ENCODE results near the gene PTPRT. TPM values are rescaled to one million over a fixed set of nuclear protein-coding genes. Genes with fewer than 3 reads are reported as not detected.

PTPRT gene
- total and polyA plus RNA-seq, 4 donors: 0.14 to 2.8 (median 0.40) TPM

GRCh38 chr20:42650191-42650746 lies 539.4 kb downstream of the PTPRT start:
- H3K4me1 ChIP-seq (ENCODE audit: control insufficient read depth in 4 of 4, insufficient read depth in 4 of 4, low read length in 3 of 4): no peaks in the 10 kb centered on the region
- H3K9me3 ChIP-seq (ENCODE audit: control insufficient read depth in 4 of 4, low read length in 3 of 4): no peaks in the 10 kb centered on the region
- no peak overlapping the region for H3K9ac ChIP-seq (ENCODE audit: low read depth in 1 of 2, low read length in 2 of 2)
- no peak overlapping the region for H3K27ac ChIP-seq (ENCODE audit: low read depth in 1 of 2, low read length in 2 of 2)
- no peak for DNase-seq (ENCODE audit: low spot score)
- no peak overlapping the region for H3K4me3 ChIP-seq (ENCODE audit: low read depth in 1 of 3, low read length in 3 of 3)
- H3K27me3 ChIP-seq (ENCODE audit: control insufficient read depth in 4 of 4, insufficient read depth in 4 of 4, low read length in 3 of 4): peaks cover 0 to 2% (median 0%) of the 10 kb centered on the region in 4 donors
- no peaks in the 10 kb centered on the region for H3K36me3 ChIP-seq (ENCODE audit: control insufficient read depth in 4 of 4, insufficient read depth in 3 of 4, low read depth in 1 of 4, low read length in 3 of 4)
- TF ChIP-seq SP1 (IDR thresholded peaks at IDR 0.05): no peak
- TF ChIP-seq HNF4G (IDR thresholded peaks at IDR 0.05): no peak
- no peak for TF ChIP-seq FOXA1 (IDR thresholded peaks at IDR 0.05)
- no peak for TF ChIP-seq RAD21 (IDR thresholded peaks at IDR 0.05)
- no peak for TF ChIP-seq CTCF (IDR thresholded peaks at IDR 0.05; ENCODE audit: low read depth, low read length, missing input control)

GRCh38 chr20:42649748-42650147 lies 540.0 kb downstream of the PTPRT start:
- Histone ChIP-seq H3K4me1 (ENCODE audit: control insufficient read depth in 4 of 4, insufficient read depth in 4 of 4, low read length in 3 of 4) (no peaks in the 10 kb centered on the region), H3K4me3 (ENCODE audit: low read depth in 1 of 3, low read length in 3 of 3) (no peak overlapping the region), H3K9me3 (ENCODE audit: control insufficient read depth in 4 of 4, low read length in 3 of 4) (no peaks in the 10 kb centered on the region), H3K36me3 (ENCODE audit: control insufficient read depth in 4 of 4, insufficient read depth in 3 of 4, low read depth in 1 of 4, low read length in 3 of 4) (no peaks in the 10 kb centered on the region), H3K27me3 (ENCODE audit: control insufficient read depth in 4 of 4, insufficient read depth in 4 of 4, low read length in 3 of 4) (peaks cover 0 to 2% (median 0%) of the 10 kb centered on the region in 4 donors), H3K27ac (ENCODE audit: low read depth in 1 of 2, low read length in 2 of 2) (no peak overlapping the region), H3K9ac (ENCODE audit: low read depth in 1 of 2, low read length in 2 of 2) (no peak overlapping the region)
- TF ChIP-seq HNF4A (conservative IDR thresholded peaks at IDR 0.05): no peak
- no peak for TF ChIP-seq FOXA1 (IDR thresholded peaks at IDR 0.05)
- no peak for TF ChIP-seq NR2F2 (IDR thresholded peaks at IDR 0.05)
- TF ChIP-seq ZBTB33 (IDR thresholded peaks at IDR 0.05): no peak
- no peak for TF ChIP-seq SP1 (IDR thresholded peaks at IDR 0.05)
- TF ChIP-seq HNF4G (IDR thresholded peaks at IDR 0.05): no peak
- TF ChIP-seq TAF1 (conservative IDR thresholded peaks at IDR 0.05): no peak
- no peak for TF ChIP-seq RXRA (IDR thresholded peaks at IDR 0.05)
- no peak for TF ChIP-seq EGR1 (IDR thresholded peaks at IDR 0.05; ENCODE audit: low read depth in 2 of 2)
- no peak for TF ChIP-seq RAD21 (IDR thresholded peaks at IDR 0.05)
- no peak for TF ChIP-seq GABPA (IDR thresholded peaks at IDR 0.05 in 1 of 2, conservative IDR thresholded peaks at IDR 0.05 in 1 of 2)
- TF ChIP-seq JUND (IDR thresholded peaks at IDR 0.05): no peak
- TF ChIP-seq YY1 (IDR thresholded peaks at IDR 0.05): no peak
- TF ChIP-seq ATF3 (IDR thresholded peaks at IDR 0.05): no peak
- no peak for TF ChIP-seq CTCF (IDR thresholded peaks at IDR 0.05; ENCODE audit: low read depth, low read length, missing input control)
- TF ChIP-seq REST (IDR thresholded peaks at IDR 0.05): no peak
- TF ChIP-seq MAX (IDR thresholded peaks at IDR 0.05): no peak
- no peak for TF ChIP-seq FOXA2 (IDR thresholded peaks at IDR 0.05)
- no peak for DNase-seq (ENCODE audit: low spot score)

Data from liver (tissue), 9 donors.